ENCODE measurements around the gene HNF1B.
A peak's percentile ranks its signal among the peaks of the same experiment; 100 is the strongest.

The HNF1B gene

DNA sequence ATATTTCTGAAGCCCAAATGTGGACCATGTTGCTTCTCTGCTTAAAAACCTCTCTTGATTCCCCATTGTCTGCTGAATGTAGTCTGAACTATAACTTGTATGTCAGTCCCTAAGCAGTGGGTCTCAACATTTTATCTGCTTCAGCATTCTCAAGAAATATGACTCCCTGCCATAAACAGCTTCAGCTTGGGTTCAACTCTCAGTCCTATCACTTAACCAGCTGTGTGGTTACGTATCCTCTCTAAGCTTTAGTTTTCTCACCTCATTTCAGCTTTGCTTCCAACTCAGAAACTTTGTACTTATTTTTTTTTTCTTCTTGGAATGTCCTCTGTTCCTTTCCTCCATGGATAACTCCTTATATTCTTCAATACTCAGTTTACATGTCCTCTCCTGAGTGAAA, 97.0 kb downstream of the HNF1B start:
- H3K4me2 ChIP-seq = no peak overlapping the region
- no peak overlapping the region for H3K4me3 ChIP-seq (IDR thresholded peaks at IDR 0.05; ENCODE audit: insufficient read depth, low read depth, low read length)
- H3K27me3 ChIP-seq (ENCODE audit: insufficient read depth, low read depth) = no peaks in the 10 kb centered on the region
- no peaks in the 10 kb centered on the region for H4K20me1 ChIP-seq (ENCODE audit: insufficient read depth)
- H3K79me2 ChIP-seq (ENCODE audit: insufficient read depth, low read depth) = peaks cover 4% of the 10 kb centered on the region
- no peaks in the 10 kb centered on the region for H3K36me3 ChIP-seq (ENCODE audit: insufficient read depth)
- TF ChIP-seq, protein P1, sequence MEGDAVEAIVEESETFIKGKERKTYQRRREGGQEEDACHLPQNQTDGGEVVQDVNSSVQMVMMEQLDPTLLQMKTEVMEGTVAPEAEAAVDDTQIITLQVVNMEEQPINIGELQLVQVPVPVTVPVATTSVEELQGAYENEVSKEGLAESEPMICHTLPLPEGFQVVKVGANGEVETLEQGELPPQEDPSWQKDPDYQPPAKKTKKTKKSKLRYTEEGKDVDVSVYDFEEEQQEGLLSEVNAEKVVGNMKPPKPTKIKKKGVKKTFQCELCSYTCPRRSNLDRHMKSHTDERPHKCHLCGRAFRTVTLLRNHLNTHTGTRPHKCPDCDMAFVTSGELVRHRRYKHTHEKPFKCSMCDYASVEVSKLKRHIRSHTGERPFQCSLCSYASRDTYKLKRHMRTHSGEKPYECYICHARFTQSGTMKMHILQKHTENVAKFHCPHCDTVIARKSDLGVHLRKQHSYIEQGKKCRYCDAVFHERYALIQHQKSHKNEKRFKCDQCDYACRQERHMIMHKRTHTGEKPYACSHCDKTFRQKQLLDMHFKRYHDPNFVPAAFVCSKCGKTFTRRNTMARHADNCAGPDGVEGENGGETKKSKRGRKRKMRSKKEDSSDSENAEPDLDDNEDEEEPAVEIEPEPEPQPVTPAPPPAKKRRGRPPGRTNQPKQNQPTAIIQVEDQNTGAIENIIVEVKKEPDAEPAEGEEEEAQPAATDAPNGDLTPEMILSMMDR (conservative IDR thresholded peaks at IDR 0.05; ENCODE audit: low read depth, low read length) = no peak
- H3K9ac ChIP-seq = no peak overlapping the region
- H3K4me1 ChIP-seq (ENCODE audit: low read depth, poor library complexity, severe bottlenecking) = peaks cover 5% of the 10 kb centered on the region
- no peak overlapping the region for H3K27ac ChIP-seq
- H2AFZ ChIP-seq (ENCODE audit: low read depth) = no peak overlapping the region

DNA sequence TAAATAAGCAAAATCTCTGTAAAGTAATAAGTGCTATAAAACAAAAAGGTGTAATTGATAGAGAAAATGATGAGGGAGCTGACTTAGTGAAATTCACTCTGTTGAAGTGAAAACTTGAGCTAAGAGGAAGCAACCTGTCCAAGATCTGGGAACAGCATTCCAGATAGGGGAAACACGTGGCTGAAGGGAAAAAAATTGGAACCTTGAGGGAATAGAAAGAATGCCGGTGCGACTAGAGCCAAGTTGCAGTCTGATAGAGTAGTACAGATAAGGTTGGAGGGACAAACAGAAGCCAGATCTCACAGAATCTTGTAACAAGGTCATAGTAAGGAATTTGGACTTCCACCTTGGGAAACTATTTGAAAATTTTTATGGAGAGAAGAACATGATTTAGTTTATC, 101.0 kb downstream of the HNF1B start:
- H3K79me2 ChIP-seq (ENCODE audit: insufficient read depth, low read depth) = peaks cover 44% of the 10 kb centered on the region
- H3K27ac ChIP-seq = no peak overlapping the region
- TF ChIP-seq, protein P1 (conservative IDR thresholded peaks at IDR 0.05; ENCODE audit: low read depth, low read length) = no peak
- peak overlapping the region; percentile 95 for H2AFZ ChIP-seq (ENCODE audit: low read depth)
- H4K20me1 ChIP-seq (ENCODE audit: insufficient read depth) = no peaks in the 10 kb centered on the region
- no peaks in the 10 kb centered on the region; the same call in 1 of the 2 replicates for H3K36me3 ChIP-seq (ENCODE audit: insufficient read depth)
- no peaks in the 10 kb centered on the region for H3K27me3 ChIP-seq (ENCODE audit: insufficient read depth, low read depth)
- peak overlapping the region; percentile 85; the same call in 1 of the 2 replicates for H3K9ac ChIP-seq
- no peak overlapping the region for H3K4me3 ChIP-seq (IDR thresholded peaks at IDR 0.05; ENCODE audit: insufficient read depth, low read depth, low read length)
- H3K4me2 ChIP-seq = peak overlapping the region; percentile 91
- H3K4me1 ChIP-seq (ENCODE audit: low read depth, poor library complexity, severe bottlenecking) = peaks cover 22% of the 10 kb centered on the region

DNA sequence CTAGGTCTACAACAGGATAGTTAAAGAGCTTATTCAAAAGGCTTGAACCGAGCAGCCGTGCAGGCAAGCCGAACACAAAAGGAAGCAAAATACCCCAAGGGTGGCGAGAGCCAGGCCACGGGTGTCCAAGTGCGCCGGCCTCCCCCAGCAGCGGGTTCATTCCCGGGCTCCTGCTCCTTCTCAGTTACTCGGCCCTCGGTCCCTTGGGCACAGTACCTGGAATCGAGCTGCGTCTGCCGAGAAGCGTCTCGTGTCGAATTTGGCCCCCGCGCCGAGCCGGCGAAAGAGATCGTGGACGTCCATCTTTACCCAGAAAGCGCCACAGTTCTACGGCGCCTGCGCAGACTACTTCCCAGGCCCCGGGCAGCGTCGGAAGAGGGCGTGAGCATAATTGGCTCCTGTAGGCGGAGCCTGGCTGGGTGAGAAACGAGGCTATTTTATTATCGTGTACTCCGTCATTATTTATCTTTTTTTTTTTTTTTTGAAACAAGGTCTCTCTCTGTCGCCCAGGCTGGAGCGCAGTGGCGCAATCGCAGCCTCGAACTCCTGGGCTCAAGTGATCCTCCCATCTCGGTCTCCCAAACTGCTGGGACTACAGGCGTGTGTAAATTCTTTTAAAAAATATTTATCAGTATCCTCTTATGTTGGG, 101.6 kb downstream of the HNF1B start, which contains the start of gene DDX52:
TSS of gene DDX52 (minus strand) at position 329 of the 649 bp plus-strand sequence. CDS start at position 303, 26 bp downstream.
- Histone ChIP-seq H3K79me2 (ENCODE audit: insufficient read depth, low read depth) (peaks cover 50% of the 10 kb centered on the region), H3K27me3 (ENCODE audit: insufficient read depth, low read depth) (no peaks in the 10 kb centered on the region), H3K9ac (peak within 1 kb of the TSS; percentile 85), H3K27ac (peak within 1 kb of the TSS; percentile 69), H2AFZ (ENCODE audit: low read depth) (peak within 1 kb of the TSS; percentile 95), H3K4me2 (peak within 1 kb of the TSS; percentile 100), H3K4me1 (ENCODE audit: low read depth, poor library complexity, severe bottlenecking) (peaks cover 22% of the 10 kb centered on the region), H3K36me3 (ENCODE audit: insufficient read depth) (no peaks in the 10 kb centered on the region; the same call in 1 of the 2 replicates), H4K20me1 (ENCODE audit: insufficient read depth) (no peaks in the 10 kb centered on the region), H3K4me3 (IDR thresholded peaks at IDR 0.05; ENCODE audit: insufficient read depth, low read depth, low read length) (no peak within 1 kb of the TSS)
- TF ChIP-seq, protein P1 (conservative IDR thresholded peaks at IDR 0.05; ENCODE audit: low read depth, low read length) = no peak; the same call in 1 of the 2 replicates

DNA sequence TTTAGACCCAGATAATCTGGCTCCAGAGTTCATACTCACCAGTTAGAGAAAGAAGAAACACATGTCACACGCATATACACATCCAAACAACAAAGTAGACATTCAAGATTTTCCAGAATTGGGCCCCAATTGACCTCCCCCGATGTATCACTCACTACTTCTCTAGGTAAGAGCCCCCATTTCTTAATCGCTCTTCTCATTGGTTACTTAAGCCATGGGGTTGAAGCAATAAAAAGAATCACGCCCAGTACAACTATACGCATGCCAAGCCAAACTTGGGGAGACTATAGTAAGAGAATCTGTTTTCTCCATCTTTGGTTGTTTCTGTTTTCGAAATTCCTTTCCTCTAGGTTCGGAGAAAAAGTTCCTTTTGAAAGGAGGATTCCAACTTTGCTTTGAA, 102.2 kb downstream of the HNF1B start:
- H2AFZ ChIP-seq (ENCODE audit: low read depth) = peak overlapping the region; percentile 95
- H3K79me2 ChIP-seq (ENCODE audit: insufficient read depth, low read depth) = peaks cover 56% of the 10 kb centered on the region
- H3K36me3 ChIP-seq (ENCODE audit: insufficient read depth) = no peaks in the 10 kb centered on the region; the same call in 1 of the 2 replicates

More for the DNA sequence above, 102.2 kb downstream of the HNF1B start:
- no peaks in the 10 kb centered on the region for H4K20me1 ChIP-seq (ENCODE audit: insufficient read depth)
- H3K27ac ChIP-seq = peak overlapping the region; percentile 69
- H3K4me2 ChIP-seq = peak overlapping the region; percentile 100
- no peak overlapping the region for H3K4me3 ChIP-seq (IDR thresholded peaks at IDR 0.05; ENCODE audit: insufficient read depth, low read depth, low read length)
- H3K27me3 ChIP-seq (ENCODE audit: insufficient read depth, low read depth) = no peaks in the 10 kb centered on the region
- H3K9ac ChIP-seq = peak overlapping the region; percentile 85
- TF ChIP-seq, protein P1 (conservative IDR thresholded peaks at IDR 0.05; ENCODE audit: low read depth, low read length) = no peak
- H3K4me1 ChIP-seq (ENCODE audit: low read depth, poor library complexity, severe bottlenecking) = peaks cover 22% of the 10 kb centered on the region
